ENCODE results near the gene ATXN1. TPM values are rescaled to one million over a fixed set of nuclear protein-coding genes. Genes with fewer than 3 reads are reported as not detected.

The ATXN1 gene
- total RNA-seq, 1 donor from 2014 or later, result 18.4 TPM

- no peak overlapping the region for H3K4me3 ChIP-seq (ENCODE audit: low read depth, low read length)
- no peak for DNase-seq (ENCODE audit: low read depth)
- H3K27me3 ChIP-seq (ENCODE audit: control insufficient read depth, insufficient read depth, low read length), result no peaks in the 10 kb centered on the region
- no peak for FAIRE-seq
- H3K36me3 ChIP-seq (ENCODE audit: control insufficient read depth, insufficient read depth, low read length), result no peaks in the 10 kb centered on the region
- TF ChIP-seq, protein P1, sequence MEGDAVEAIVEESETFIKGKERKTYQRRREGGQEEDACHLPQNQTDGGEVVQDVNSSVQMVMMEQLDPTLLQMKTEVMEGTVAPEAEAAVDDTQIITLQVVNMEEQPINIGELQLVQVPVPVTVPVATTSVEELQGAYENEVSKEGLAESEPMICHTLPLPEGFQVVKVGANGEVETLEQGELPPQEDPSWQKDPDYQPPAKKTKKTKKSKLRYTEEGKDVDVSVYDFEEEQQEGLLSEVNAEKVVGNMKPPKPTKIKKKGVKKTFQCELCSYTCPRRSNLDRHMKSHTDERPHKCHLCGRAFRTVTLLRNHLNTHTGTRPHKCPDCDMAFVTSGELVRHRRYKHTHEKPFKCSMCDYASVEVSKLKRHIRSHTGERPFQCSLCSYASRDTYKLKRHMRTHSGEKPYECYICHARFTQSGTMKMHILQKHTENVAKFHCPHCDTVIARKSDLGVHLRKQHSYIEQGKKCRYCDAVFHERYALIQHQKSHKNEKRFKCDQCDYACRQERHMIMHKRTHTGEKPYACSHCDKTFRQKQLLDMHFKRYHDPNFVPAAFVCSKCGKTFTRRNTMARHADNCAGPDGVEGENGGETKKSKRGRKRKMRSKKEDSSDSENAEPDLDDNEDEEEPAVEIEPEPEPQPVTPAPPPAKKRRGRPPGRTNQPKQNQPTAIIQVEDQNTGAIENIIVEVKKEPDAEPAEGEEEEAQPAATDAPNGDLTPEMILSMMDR (IDR thresholded peaks at IDR 0.05; ENCODE audit: insufficient read depth, low read length, severe bottlenecking), result no peak
Measured at GRCh38 chr6:16403831-16404230, 357.4 kb downstream of the ATXN1 start.

DNA sequence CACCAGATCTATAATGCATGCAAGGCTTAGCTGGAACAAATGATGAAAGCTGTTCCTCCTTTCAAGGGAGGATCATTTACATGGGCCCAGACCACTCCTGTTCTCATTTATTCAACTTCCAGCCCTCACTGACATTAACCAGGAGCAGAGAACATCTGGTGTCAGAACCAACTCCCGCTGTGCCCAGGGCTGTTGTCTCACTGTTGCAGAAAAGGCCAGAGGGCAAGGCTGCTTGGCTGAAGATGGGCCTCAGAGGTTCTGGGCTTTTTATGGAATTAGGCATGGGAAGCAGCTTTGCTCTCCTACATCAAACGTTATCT, 358.7 kb downstream of the ATXN1 start:
- no peak for FAIRE-seq
- no peak overlapping the region for H3K4me3 ChIP-seq (ENCODE audit: low read depth, low read length)
- DNase-seq (ENCODE audit: low read depth), result no peak
- H3K36me3 ChIP-seq (ENCODE audit: control insufficient read depth, insufficient read depth, low read length), result no peaks in the 10 kb centered on the region
- no peaks in the 10 kb centered on the region for H3K27me3 ChIP-seq (ENCODE audit: control insufficient read depth, insufficient read depth, low read length)
- TF ChIP-seq, protein P1 (IDR thresholded peaks at IDR 0.05; ENCODE audit: insufficient read depth, low read length, severe bottlenecking), result no peak

DNA sequence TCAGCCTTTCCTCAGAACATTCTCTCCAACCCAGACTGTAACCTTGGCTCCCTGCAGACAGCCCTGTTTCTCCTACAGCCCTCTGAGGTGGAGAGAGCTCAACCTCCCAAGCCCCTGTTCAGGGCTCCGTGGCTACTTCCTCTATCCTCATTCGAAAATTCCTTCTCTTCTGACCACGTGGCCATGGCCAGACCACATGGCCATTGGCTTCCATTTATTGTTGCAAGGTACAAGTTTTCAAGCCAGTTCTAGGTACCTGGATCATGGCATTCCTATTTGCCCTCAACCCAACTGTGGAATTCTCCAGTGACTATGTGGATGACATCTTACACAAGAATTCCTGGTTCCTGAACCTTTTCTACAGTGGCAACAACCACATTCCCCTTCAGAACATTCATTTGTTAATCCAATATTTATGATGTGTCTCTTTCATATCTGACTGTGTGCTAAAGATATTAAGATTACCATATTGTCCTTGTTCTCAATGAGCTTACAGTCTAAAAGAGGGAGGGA, 361.0 kb downstream of the ATXN1 start:
- DNase-seq (ENCODE audit: low read depth) (no peak), FAIRE-seq (no peak)
- Histone ChIP-seq H3K27me3 (ENCODE audit: control insufficient read depth, insufficient read depth, low read length) (no peaks in the 10 kb centered on the region), H3K36me3 (ENCODE audit: control insufficient read depth, insufficient read depth, low read length) (no peaks in the 10 kb centered on the region), H3K4me3 (ENCODE audit: low read depth, low read length) (no peak overlapping the region)
- TF ChIP-seq, protein P1 (IDR thresholded peaks at IDR 0.05; ENCODE audit: insufficient read depth, low read length, severe bottlenecking), result no peak

DNA sequence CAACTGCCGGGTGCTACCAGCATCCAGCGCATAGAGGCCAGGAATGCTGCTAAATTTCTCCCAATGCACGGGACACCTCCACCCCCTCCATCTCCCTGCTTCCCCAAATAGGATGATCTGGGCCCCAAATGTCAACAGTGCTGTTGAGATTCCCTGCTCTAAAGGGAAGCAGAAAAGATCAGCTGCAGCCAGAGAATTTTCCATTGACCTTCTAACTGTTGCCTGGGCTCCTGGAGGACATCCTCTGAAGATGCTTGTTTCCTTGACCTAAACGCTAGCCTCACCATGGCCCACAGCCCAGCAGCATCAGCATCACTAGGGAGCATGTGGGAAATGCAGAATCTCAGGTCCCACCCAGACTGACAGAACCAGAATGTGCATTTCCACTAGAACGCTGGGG, 361.6 kb downstream of the ATXN1 start:
- no peak for DNase-seq (ENCODE audit: low read depth)
- Histone ChIP-seq H3K36me3 (ENCODE audit: control insufficient read depth, insufficient read depth, low read length) (no peaks in the 10 kb centered on the region), H3K27me3 (ENCODE audit: control insufficient read depth, insufficient read depth, low read length) (no peaks in the 10 kb centered on the region), H3K4me3 (ENCODE audit: low read depth, low read length) (no peak overlapping the region)
- TF ChIP-seq, protein P1 (IDR thresholded peaks at IDR 0.05; ENCODE audit: insufficient read depth, low read length, severe bottlenecking), result no peak
- no peak for FAIRE-seq

DNA sequence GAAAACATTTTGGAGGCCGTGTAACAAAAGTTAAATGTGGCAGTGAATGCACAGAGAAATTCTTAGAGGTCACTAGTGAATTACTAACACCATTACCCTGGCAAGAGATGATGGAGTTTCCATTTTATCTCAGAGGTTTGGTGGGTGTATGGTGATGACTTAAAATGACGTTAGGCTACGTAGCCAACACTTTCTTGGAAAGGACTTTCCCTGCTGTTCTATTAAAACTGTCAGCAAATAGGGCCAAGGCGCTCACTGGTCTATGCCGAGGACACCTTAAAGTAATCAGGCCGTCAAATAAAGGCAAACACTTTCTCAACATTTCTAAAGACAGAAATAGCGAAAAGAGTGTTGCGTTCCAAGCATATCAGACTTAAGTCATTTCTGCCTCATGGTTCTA, 362.1 kb downstream of the ATXN1 start:
- Histone ChIP-seq H3K27me3 (ENCODE audit: control insufficient read depth, insufficient read depth, low read length) (no peaks in the 10 kb centered on the region), H3K36me3 (ENCODE audit: control insufficient read depth, insufficient read depth, low read length) (no peaks in the 10 kb centered on the region), H3K4me3 (ENCODE audit: low read depth, low read length) (no peak overlapping the region)
- DNase-seq (ENCODE audit: low read depth) (no peak), FAIRE-seq (no peak)
- TF ChIP-seq, protein P1 (IDR thresholded peaks at IDR 0.05; ENCODE audit: insufficient read depth, low read length, severe bottlenecking), result no peak

- DNase-seq (ENCODE audit: low read depth), result no peak
- H3K27me3 ChIP-seq (ENCODE audit: control insufficient read depth, insufficient read depth, low read length), result no peaks in the 10 kb centered on the region
- TF ChIP-seq, protein P1 (IDR thresholded peaks at IDR 0.05; ENCODE audit: insufficient read depth, low read length, severe bottlenecking), result no peak
- FAIRE-seq, result no peak
- H3K4me3 ChIP-seq (ENCODE audit: low read depth, low read length), result no peak overlapping the region
- H3K36me3 ChIP-seq (ENCODE audit: control insufficient read depth, insufficient read depth, low read length), result no peaks in the 10 kb centered on the region
Measured at GRCh38 chr6:16398587-16398986, 362.7 kb downstream of the ATXN1 start.
